K562 (cell line): ENCODE measurements around the gene INPP5D. TPM values are rescaled to one million over a fixed set of nuclear protein-coding genes. Genes with fewer than 3 reads are reported as not detected.

ENCODE experiments used
- ATAC-seq: fragments of 200-7000 bp; cut with Tn5 transposase; 3 replicates; pipeline ENCODE4 v1.9.1; 2020; ENCODE audit warnings: moderate library complexity
- BruUV-seq: library from RNA; stranded (reverse); fragments of 400-500 nt; replicated peaks from 2 replicates; lab custom pipeline; 2021; lab: Mats Ljungman, UMichigan
- CTCF ChIA-PET: fragments of 300-600 bp; formaldehyde crosslinking; extraction: SDS; loops from one replicate; lab custom pipeline; 2021; ENCODE audit warnings: low intra/inter-chr PET ratio; lab: Yijun Ruan, JAX
- POLR2A ChIA-PET: fragments of 300-600, 350-650 bp; sonication (Branson Sonifier 250); formaldehyde crosslinking; extraction: SDS; loops from one replicate; lab custom pipeline; 2021; ENCODE audit warnings: antibody characterized with exemption, inconsistent platforms; lab: Yijun Ruan, JAX
- DNase-seq, 4 experiments: peaks; one replicate each; pipeline versions ENCODE4 v3.0.0 to v3.0.0-alpha.2; 2011 to 2018; ENCODE audit warnings: low spot score in 3 of 4, mixed read lengths in 3 of 4; ENCODE audit errors: extremely low read depth in 1 of 4
- FAIRE-seq: peaks from 2 replicates; lab custom pipeline; 2011; peaks lifted over from hg19 to GRCh38; lab: Jason Lieb, UNC
- H2AFZ ChIP-seq: 2 replicates; pipeline ENCODE4 v1.6.0; 2011; ENCODE audit warnings: low read depth, low read length, control low read depth, inconsistent platforms
- H3K27ac ChIP-seq: fragments of 200-600 bp; 3 replicates; pipeline ENCODE4 v1.8.0; 2011; ENCODE audit warnings: low read depth, mild to moderate bottlenecking, control low read depth, inconsistent platforms, low read length, moderate library complexity, mixed read lengths; ENCODE audit errors: extremely low read depth
- H3K27me3 ChIP-seq, 2 experiments: fragments of 300-600 bp in 1 of 2; 2 replicates in 1 of 2; 3 replicates in 1 of 2; pipeline versions ENCODE4 v1.6.0 to v1.8.0; 2011; ENCODE audit warnings: inconsistent platforms in 2 of 2, low read length in 2 of 2, mild to moderate bottlenecking in 1 of 2, mixed read lengths in 1 of 2, moderate library complexity in 1 of 2; ENCODE audit not compliant: control insufficient read depth in 2 of 2, insufficient read depth in 2 of 2
- H3K36me3 ChIP-seq: fragments of 300-600 bp; 3 replicates; pipeline ENCODE4 v1.8.0; 2011; ENCODE audit warnings: mild to moderate bottlenecking, low read length, inconsistent platforms; ENCODE audit not compliant: control insufficient read depth, insufficient read depth
- H3K4me1 ChIP-seq, 2 experiments: fragments of 200-600 bp in 1 of 2; replicated peaks in 1 of 2; 2 replicates in 1 of 2; 3 replicates in 1 of 2; pipeline versions ENCODE4 v1.5.1 to v1.8.0; 2011; ENCODE audit warnings: inconsistent platforms in 2 of 2, low read length in 2 of 2, mild to moderate bottlenecking in 1 of 2, mixed read lengths in 1 of 2, moderate library complexity in 1 of 2; ENCODE audit not compliant: control insufficient read depth in 2 of 2, insufficient read depth in 2 of 2
- H3K4me2 ChIP-seq: 2 replicates; pipeline ENCODE4 v1.6.1; 2011; ENCODE audit warnings: low read length, control low read depth, inconsistent platforms, mixed read lengths; ENCODE audit not compliant: insufficient read depth
- H3K4me3 ChIP-seq: fragments of 200-600 bp; sonication (generic), shearing (Covaris generic); 2 replicates; pipeline ENCODE4 v1.5.1; 2016; ENCODE audit warnings: control low read depth, inconsistent platforms
- H3K79me2 ChIP-seq: fragments of 200-600 bp; 3 replicates; pipeline ENCODE4 v1.8.0; 2011; ENCODE audit warnings: low read length, inconsistent platforms; ENCODE audit not compliant: control insufficient read depth, insufficient read depth
- H3K9ac ChIP-seq, 2 experiments: 2 replicates each; pipeline versions ENCODE4 v1.6.0 to v1.6.1; 2011; ENCODE audit warnings: low read depth in 2 of 2, low read length in 2 of 2, control low read depth in 1 of 2, inconsistent platforms in 1 of 2, mild to moderate bottlenecking in 1 of 2, mixed read lengths in 1 of 2; ENCODE audit not compliant: insufficient read depth in 1 of 2
- H3K9me1 ChIP-seq: one replicate; pipeline ENCODE4 v1.6.0; 2011; ENCODE audit warnings: inconsistent platforms, mild to moderate bottlenecking, low read length, moderate library complexity; ENCODE audit not compliant: control insufficient read depth, insufficient read depth
- H3K9me3 ChIP-seq: replicated peaks from 2 replicates; pipeline ENCODE4 v1.5.1; 2011; ENCODE audit warnings: low read depth, low read length, inconsistent platforms; ENCODE audit not compliant: control insufficient read depth, insufficient read depth
- H4K20me1 ChIP-seq: replicated peaks from 2 replicates; pipeline ENCODE4 v1.6.1; 2011; ENCODE audit warnings: low read length, inconsistent platforms, mixed read lengths; ENCODE audit not compliant: control insufficient read depth, insufficient read depth
- BCL6 ChIP-seq: fragments of 250-450 bp; sonication (Bioruptor Pico); IDR thresholded peaks from 2 replicates; pipeline ENCODE4 v1.4.0; 2020
- BCLAF1 ChIP-seq, 2 experiments: fragments of 450-650 bp in 1 of 2; IDR thresholded peaks; 2 replicates each; pipeline ENCODE4 v1.6.1; 2011 to 2017; ENCODE audit warnings: low read depth in 2 of 2, antibody characterized with exemption in 1 of 2, borderline replicate concordance in 1 of 2, low read length in 1 of 2, mild to moderate bottlenecking in 1 of 2, mixed read lengths in 1 of 2; ENCODE audit not compliant: control insufficient read depth in 1 of 2
- CREM ChIP-seq: IDR thresholded peaks from 2 replicates; pipeline ENCODE4 v1.6.1; 2014; ENCODE audit warnings: antibody characterized with exemption, low read depth
- HDAC2 ChIP-seq: fragments of 450-650 bp; IDR thresholded peaks from 2 replicates; pipeline ENCODE4 v1.6.1; 2016; ENCODE audit warnings: mild to moderate bottlenecking
- HINFP ChIP-seq: fragments of 450-650 bp; conservative IDR thresholded peaks from 2 replicates; pipeline ENCODE4 v1.6.1; 2016; ENCODE audit warnings: missing genetic modification characterization, low read depth, mild to moderate bottlenecking, control low read depth, missing compliant biosample characterization
- KLF10 ChIP-seq: fragments of 250-450 bp; sonication (Bioruptor Pico); IDR thresholded peaks from 2 replicates; pipeline ENCODE4 v1.6.1; 2021; ENCODE audit warnings: matching md5 sums
- NFIX ChIP-seq: fragments of 250-450 bp; sonication (Bioruptor Pico); IDR thresholded peaks from 2 replicates; pipeline ENCODE4 v1.4.0; 2020; ENCODE audit warnings: low read depth, mild to moderate bottlenecking, moderate library complexity
- PHB2 ChIP-seq: fragments of 450-650 bp; IDR thresholded peaks from 2 replicates; pipeline ENCODE4 v1.6.1; 2017; ENCODE audit warnings: low read depth
- POLR2G ChIP-seq: fragments of 200-400 bp; formaldehyde crosslinking; IDR thresholded peaks from 2 replicates; pipeline ENCODE4 v1.6.1; 2017; ENCODE audit warnings: low read depth, mild to moderate bottlenecking, antibody characterized with exemption, low read length, moderate library complexity
- RBM17 ChIP-seq: fragments of 200-400 bp; formaldehyde crosslinking; IDR thresholded peaks from 2 replicates; pipeline ENCODE4 v1.6.1; 2017; ENCODE audit warnings: low read depth, mild to moderate bottlenecking, low read length, borderline replicate concordance
- THAP12 ChIP-seq: fragments of 250-450 bp; sonication (Bioruptor Pico); IDR thresholded peaks from 2 replicates; pipeline ENCODE4 v1.9.0; 2021; ENCODE audit warnings: mild to moderate bottlenecking, inconsistent platforms
- THRA ChIP-seq: fragments of 450-650 bp; IDR thresholded peaks from 2 replicates; pipeline ENCODE4 v1.6.1; 2017; ENCODE audit warnings: mild to moderate bottlenecking, moderate library complexity
- ZNF41 ChIP-seq: fragments of 250-450 bp; sonication (Bioruptor Pico); conservative IDR thresholded peaks from 2 replicates; pipeline ENCODE4 v1.4.0; 2020; ENCODE audit warnings: mild to moderate bottlenecking
- ZNF561 ChIP-seq: fragments of 450-650 bp; formaldehyde crosslinking; conservative IDR thresholded peaks from 2 replicates; pipeline ENCODE4 v1.4.0; 2020; ENCODE audit warnings: mild to moderate bottlenecking, moderate library complexity
- WGBS: fragments of 100-300 bp; shearing (Covaris generic); methylation state at CpG from one replicate; pipeline ENCODE4 v1.1.6; 2016; ENCODE audit warnings: low coverage, mixed read lengths; ENCODE audit not compliant: insufficient coverage; ENCODE audit errors: missing lambda C conversion rate; 5-methylcytosine and 5-hydroxymethylcytosine counted together
- in situ Hi-C: fragments of 300-500 bp; cut with MboI; formaldehyde crosslinking; loops from 4 replicates; pipeline ENCODE4 v1.15.0; 2018; ENCODE audit warnings: inconsistent platforms, mixed read lengths
- intact Hi-C: fragments of 100-400 bp; cut with micrococcal nuclease; formaldehyde crosslinking; loops from 2 replicates; pipeline ENCODE4 v1.14.2; 2022
- polyA plus RNA-seq, 8 experiments: library from polyadenylated mRNA; depleted of rRNA in 4 of 8; stranded (reverse) in 5 of 8; unstranded in 3 of 8; fragments of >200 nt; fragmentation: Nextera tagmentation in 2 of 8; fragmentation: Illumina TruSeq in 1 of 8; extraction: Ambion mirVana in 2 of 8; extraction: Trizol in 1 of 8; gene quantifications; 2 replicates each; pipeline versions ENCODE4 v1.2.1 to v1.2.3, GENCODE V29; 2011 to 2014; ENCODE audit warnings: inconsistent platforms in 1 of 8, missing spikeins in 1 of 8
- total RNA-seq, 7 experiments: library from RNA; depleted of rRNA in 6 of 7; stranded (reverse); fragments of >200 nt in 6 of 7; fragmentation: Illumina TruSeq in 2 of 7; extraction: Trizol in 2 of 7; gene quantifications; 2 replicates each; pipeline versions ENCODE4 v1.2.1 to v1.2.3, GENCODE V29; 2011 to 2021; ENCODE audit warnings: low replicate concordance in 1 of 7

Gene INPP5D
- total and polyA plus RNA-seq, 9 of the 15 experiments (the other 6 are each of a cell fraction or from before 2014, with no cell fraction given): 0.55 to 6.2 (median 2.2) TPM

GRCh38 chr2:233021771-233022170, 38.4 kb upstream of the INPP5D start:
- Histone ChIP-seq H3K79me2 (no peaks in the 10 kb centered on the region), H2AFZ (no peak overlapping the region), H3K4me1 (peaks cover 0 to 10% of the 10 kb centered on the region in 2 experiments; a peak in 3 of 5 replicates), H3K9ac (no peak overlapping the region), H3K27ac (no peak overlapping the region), H3K36me3 (no peaks in the 10 kb centered on the region), H3K4me3 (no peak overlapping the region), H3K27me3 (0 out of 5 replicates have a peak, but pooled peaks cover 0 to 5% of the 10 kb centered on the region in 2 experiments), H3K4me2 (no peak overlapping the region), H3K9me3 (no peaks in the 10 kb centered on the region), H4K20me1 (no peaks in the 10 kb centered on the region), H3K9me1 (no peaks in the 10 kb centered on the region)
- FAIRE-seq: no peak
- 27% methylated on average over 6 of the region's 8 CpGs for WGBS
- ATAC-seq: peak; percentile 77
- peak in 3 of 4 experiments; percentile 15 to 57 (median 44) for DNase-seq
- in situ Hi-C loops: no loop called here
- intact Hi-C loops: loop anchor here (10.0 kb wide), 2 partner anchors 167 to 417 kb away; no protein-coding TSS in a partner anchor
- ChIA-PET POLR2A (interaction anchor here (0.5 kb wide), 1 partner anchor 312 kb away, joined by 3 read pairs; no protein-coding TSS in a partner anchor), CTCF (no interaction called here)
- no TSS peak for BruUV-seq
- 0 out of 2 replicates have a peak, but pooled peaks have one; percentile 33 for TF ChIP-seq CREM
- TF ChIP-seq THAP12 (CRISPR knock-in tag): no peak
- peak; percentile 75 for TF ChIP-seq NFIX
- no peak for TF ChIP-seq THRA
- TF ChIP-seq KLF10 (CRISPR knock-in tag): no peak
- no peak for TF ChIP-seq BCL6 (CRISPR knock-in tag)
- no peak for TF ChIP-seq PHB2
- no peak for TF ChIP-seq ZNF41 (CRISPR knock-in tag)
- no peak for TF ChIP-seq HINFP (tag)
- no peak for TF ChIP-seq POLR2G
- no peak for TF ChIP-seq BCLAF1 (IDR thresholded peaks at IDR 0.05; ENCODE audit: borderline replicate concordance in 1 of 2, control insufficient read depth in 1 of 2, low read depth in 2 of 2, low read length in 1 of 2)
- TF ChIP-seq HDAC2: no peak
- TF ChIP-seq RBM17: no peak
- TF ChIP-seq ZNF561: no peak
